AG04450 (cell line): ENCODE data around the gene PSEN2. TPM values are rescaled to one million over a fixed set of nuclear protein-coding genes. Genes with fewer than 3 reads are reported as not detected.
A peak's percentile ranks its signal among the peaks of the same experiment; 100 is the strongest.

Experiments
- CTCF ChIA-PET: fragments of 300-600, 350-600 bp; formaldehyde crosslinking; extraction: SDS; loops from one replicate; lab custom pipeline; 2022; ENCODE audit warnings: antibody characterized with exemption, inconsistent platforms; lab: Charles Lee
- POLR2A ChIA-PET: fragments of 350-600 bp; formaldehyde crosslinking; extraction: SDS; loops from one replicate; lab custom pipeline; 2021; ENCODE audit warnings: antibody characterized with exemption, inconsistent platforms; lab: Yijun Ruan, JAX
- DNase-seq: peaks from one replicate; pipeline ENCODE4 v3.0.0-alpha.2; 2011; ENCODE audit warnings: low read depth, low spot score
- H3K27ac ChIP-seq: one replicate; pipeline ENCODE4 v1.5.1; 2012; ENCODE audit warnings: low read depth, low read length, control low read depth
- H3K27me3 ChIP-seq: one replicate; pipeline ENCODE4 v1.6.0; 2012; ENCODE audit warnings: low read length; ENCODE audit not compliant: control insufficient read depth, insufficient read depth
- H3K4me3 ChIP-seq: 2 replicates; pipeline ENCODE4 v1.5.1; 2011; ENCODE audit warnings: mild to moderate bottlenecking, low read depth, low read length, control low read depth
- H3K9me3 ChIP-seq: 2 replicates; pipeline ENCODE4 v1.5.1; 2012; ENCODE audit warnings: low read length; ENCODE audit not compliant: control insufficient read depth, insufficient read depth
- CTCF ChIP-seq: IDR thresholded peaks from 2 replicates; pipeline ENCODE4 v1.5.1; 2011; ENCODE audit warnings: low read depth, low read length, control low read depth, inconsistent platforms
- polyA plus RNA-seq: library from polyadenylated mRNA; depleted of rRNA; stranded (reverse); fragments of >200 nt; gene quantifications from 2 replicates; pipeline ENCODE4 v1.2.3, GENCODE V29; 2011

Gene PSEN2
- polyA plus RNA-seq, 1 experiment: 12.1 TPM

- no peak for DNase-seq
- ChIA-PET CTCF (no interaction called here), POLR2A (no interaction called here)
- Histone ChIP-seq H3K27me3 (no peaks in the 10 kb centered on the region), H3K9me3 (no peaks in the 10 kb centered on the region), H3K4me3 (no peak overlapping the region), H3K27ac (no peak overlapping the region)
- no peak for TF ChIP-seq CTCF
Measured at GRCh38 chr1:226895644-226896043, 25.2 kb downstream of the PSEN2 start.

GRCh38 chr1:226898246-226898645 lies 27.8 kb downstream of the PSEN2 start:
- Histone ChIP-seq H3K4me3 (no peak overlapping the region), H3K9me3 (no peaks in the 10 kb centered on the region), H3K27ac (no peak overlapping the region), H3K27me3 (no peaks in the 10 kb centered on the region)
- CTCF ChIA-PET: no interaction called here
- POLR2A ChIA-PET: no interaction called here
- DNase-seq: no peak
- TF ChIP-seq CTCF: no peak

GRCh38 chr1:226901421-226901820 lies 31.0 kb downstream of the PSEN2 start:
- TF ChIP-seq CTCF: no peak
- POLR2A ChIA-PET: no interaction called here
- CTCF ChIA-PET: no interaction called here

GRCh38 chr1:226902601-226903000 lies 32.2 kb downstream of the PSEN2 start:
- H3K4me3 ChIP-seq: no peak overlapping the region
- no peak for DNase-seq
- H3K27me3 ChIP-seq: no peaks in the 10 kb centered on the region
- ChIA-PET CTCF (no interaction called here), POLR2A (no interaction called here)
- TF ChIP-seq CTCF: no peak
- H3K27ac ChIP-seq: no peak overlapping the region
- no peaks in the 10 kb centered on the region for H3K9me3 ChIP-seq

More at GRCh38 chr1:226901421-226901820, 31.0 kb downstream of the PSEN2 start:
- Histone ChIP-seq H3K9me3 (no peaks in the 10 kb centered on the region), H3K27ac (no peak overlapping the region), H3K4me3 (no peak overlapping the region), H3K27me3 (no peaks in the 10 kb centered on the region)
- DNase-seq: no peak

- no peaks in the 10 kb centered on the region for H3K27me3 ChIP-seq
- peak; percentile 47 for DNase-seq
- no peak overlapping the region for H3K27ac ChIP-seq
- CTCF ChIA-PET: interaction anchor here (0.6 kb wide), 1 partner anchor 18 kb away, joined by 3 read pairs; no protein-coding TSS in a partner anchor
- no peak for TF ChIP-seq CTCF
- POLR2A ChIA-PET: no interaction called here
- no peak overlapping the region for H3K4me3 ChIP-seq
- no peaks in the 10 kb centered on the region for H3K9me3 ChIP-seq
Measured at GRCh38 chr1:226903819-226904716, 33.7 kb downstream of the PSEN2 start.
